ENCODE results near the gene STAT6. TPM values are rescaled to one million over a fixed set of nuclear protein-coding genes. Genes with fewer than 3 reads are reported as not detected.

The STAT6 gene
- total RNA-seq, 1 donor from 2014 or later: 108 TPM

DNA sequence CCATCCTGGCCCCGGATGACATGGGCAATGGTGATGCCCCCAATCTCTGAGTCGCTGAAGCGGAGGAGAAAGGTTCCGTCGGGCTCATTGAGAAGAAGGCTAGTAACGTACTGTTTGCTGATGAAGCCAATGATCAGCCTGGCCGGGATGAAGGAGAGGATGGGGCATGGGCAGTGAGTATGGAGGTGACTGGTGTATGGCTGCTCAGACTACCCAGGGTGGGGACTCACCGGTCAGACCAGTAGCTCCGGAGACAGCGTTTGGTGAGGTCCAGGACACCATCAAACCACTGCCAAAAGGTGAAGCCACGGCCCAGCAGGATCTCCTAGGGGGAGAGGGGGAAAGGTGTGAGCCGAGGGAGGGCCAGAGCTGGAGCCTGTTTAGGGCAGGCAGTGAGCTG is 11.4 kb downstream of the STAT6 start:
- ATAC-seq: no peak

DNA sequence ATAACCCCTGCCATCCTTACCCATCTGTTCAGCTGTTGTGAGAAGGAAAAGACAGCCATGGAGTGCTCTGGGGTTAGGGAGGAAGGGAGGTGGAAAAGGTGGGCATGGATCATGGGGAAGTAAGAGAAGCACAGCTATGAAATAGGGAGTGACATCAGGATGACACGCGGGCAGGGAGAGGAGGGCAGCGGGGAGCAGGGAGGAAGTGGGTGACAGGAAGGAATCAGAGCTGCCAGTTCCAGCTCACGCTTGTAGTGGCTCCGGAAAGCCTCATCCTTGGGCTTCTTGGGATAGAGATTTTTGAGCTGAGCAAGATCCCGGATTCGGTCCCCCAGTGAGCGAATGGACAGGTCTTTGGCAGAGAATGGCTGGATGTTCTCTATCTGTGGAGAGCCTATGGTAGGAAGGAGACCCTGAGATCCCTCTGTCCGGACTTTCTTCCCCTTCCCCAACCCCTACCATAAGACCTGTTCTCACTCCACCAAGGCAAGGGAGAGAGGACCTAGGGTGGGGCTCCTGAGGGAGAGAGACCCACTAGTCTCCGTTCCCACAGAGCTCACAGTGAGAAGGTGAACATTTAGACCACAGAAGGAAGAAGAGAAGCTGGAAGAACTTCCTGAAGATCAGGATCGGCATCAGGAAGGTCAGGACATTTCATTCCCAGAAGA is 12.0 kb downstream of the STAT6 start:
- no peak for ATAC-seq

DNA sequence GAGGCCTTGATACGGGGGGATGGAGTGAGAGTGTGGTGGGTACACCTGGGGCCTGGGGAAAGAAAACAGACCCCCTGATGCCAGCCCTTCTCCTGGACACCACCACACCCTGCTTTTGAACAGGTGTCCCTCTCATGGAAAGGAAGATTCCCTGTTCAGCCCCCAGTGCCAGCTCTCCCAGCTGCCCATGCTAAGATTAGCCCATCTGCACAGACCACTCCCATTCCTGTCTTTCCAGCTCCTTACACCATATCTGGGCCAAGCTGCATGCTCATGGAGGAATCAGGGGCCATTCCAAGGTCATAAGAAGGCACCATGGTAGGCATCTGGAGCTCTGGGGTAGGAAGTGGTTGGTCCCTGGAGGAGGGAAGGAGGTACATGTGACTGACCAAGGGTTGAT is 12.6 kb downstream of the STAT6 start:
- no peak for ATAC-seq

DNA sequence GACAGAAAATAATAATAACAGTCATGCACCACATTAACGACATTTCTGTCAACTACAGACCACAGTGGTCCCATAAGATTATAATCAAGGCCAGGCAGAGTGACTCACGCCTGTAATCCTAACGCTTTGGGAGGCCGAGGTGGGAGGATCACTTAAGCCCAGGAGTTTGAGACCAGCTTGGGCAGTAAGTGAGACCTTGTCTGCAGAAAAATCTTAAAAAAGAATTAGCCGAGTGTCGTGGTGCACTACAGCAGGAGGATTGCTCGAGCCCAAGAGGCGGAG is 13.7 kb downstream of the STAT6 start:
- no peak for ATAC-seq

DNA sequence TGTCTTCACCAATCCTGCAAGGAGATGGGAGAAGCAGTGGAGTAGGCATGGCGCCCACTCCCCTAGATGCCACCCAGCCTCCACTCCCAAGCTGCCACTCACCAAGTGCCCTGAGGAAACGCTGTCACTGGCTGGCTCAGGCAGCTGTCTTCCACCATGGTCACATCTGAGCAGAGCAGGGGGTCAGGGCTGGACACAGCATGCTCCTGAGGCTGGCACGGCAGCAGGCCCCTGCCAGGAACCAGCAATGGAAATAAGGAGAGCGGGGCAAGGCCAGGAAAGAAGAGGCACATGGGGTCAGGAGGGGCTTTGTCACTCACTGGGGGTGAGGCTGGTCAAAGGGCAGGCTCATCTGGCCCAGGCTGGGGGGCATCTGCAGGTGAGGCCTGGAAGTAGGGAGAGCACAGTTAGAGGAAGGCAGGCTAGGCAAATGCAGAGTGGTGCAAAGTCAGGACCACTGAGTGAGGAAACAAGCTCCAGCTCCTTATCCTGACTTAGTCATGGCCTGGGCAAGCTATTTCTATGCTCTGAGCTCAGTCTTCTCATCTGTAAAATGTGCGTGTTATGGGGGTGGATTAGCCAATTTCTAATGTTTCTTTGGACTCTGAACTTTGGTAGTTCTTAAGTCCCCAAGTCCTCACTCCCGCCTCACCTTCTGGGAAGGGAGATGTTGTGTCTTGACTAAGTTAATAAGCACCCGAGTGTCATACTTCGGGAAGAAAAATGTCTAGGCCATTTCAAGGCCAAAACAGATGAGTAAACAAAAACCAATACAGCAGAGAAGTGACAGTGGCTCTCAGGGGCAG is 14.2 kb downstream of the STAT6 start:
- no peak for ATAC-seq

DNA sequence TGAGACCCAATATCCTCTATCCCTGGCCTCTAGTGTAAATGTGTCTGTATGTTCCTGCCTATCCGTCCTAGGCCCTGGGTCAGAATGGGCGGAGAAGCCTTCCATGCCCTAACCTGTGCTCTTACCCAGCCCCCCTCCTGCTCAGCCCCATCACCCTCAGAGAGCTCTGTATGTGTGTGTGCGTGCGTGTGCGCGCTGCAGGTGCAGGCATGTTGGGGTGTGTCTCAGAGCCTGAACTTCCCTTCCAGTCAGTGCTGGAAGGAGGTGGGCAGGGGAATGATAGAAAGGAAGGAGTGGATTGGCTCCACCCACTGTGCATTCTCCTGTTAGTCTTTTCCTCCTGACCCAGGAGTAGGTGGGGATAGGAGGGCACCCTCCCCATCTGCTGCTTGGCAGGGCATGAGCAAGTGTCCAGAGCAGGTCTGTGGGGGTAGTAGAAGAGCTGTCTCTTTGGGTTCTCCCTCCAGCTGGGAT is 15.0 kb downstream of the STAT6 start:
- peak; percentile 86 for ATAC-seq

DNA sequence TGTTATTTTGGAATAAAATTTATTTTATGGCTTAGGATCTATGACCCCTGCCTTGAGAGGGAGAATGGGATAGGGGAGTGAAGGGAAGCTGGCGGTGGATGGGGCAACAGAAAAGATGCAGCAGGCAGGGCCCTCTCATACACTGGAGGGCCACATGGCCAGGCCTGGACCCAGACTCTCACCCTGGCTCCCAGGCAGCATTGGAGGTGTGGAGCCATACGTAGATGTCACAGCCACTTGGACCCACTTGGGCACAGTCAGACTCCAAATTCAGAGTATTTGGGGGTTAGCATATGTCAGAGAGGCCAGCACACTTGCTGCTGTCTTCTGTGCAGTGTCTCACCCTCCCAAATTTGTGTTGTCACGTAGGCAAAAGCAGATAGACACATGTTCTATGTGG is 15.7 kb downstream of the STAT6 start:
- peak; percentile 0 for ATAC-seq

DNA sequence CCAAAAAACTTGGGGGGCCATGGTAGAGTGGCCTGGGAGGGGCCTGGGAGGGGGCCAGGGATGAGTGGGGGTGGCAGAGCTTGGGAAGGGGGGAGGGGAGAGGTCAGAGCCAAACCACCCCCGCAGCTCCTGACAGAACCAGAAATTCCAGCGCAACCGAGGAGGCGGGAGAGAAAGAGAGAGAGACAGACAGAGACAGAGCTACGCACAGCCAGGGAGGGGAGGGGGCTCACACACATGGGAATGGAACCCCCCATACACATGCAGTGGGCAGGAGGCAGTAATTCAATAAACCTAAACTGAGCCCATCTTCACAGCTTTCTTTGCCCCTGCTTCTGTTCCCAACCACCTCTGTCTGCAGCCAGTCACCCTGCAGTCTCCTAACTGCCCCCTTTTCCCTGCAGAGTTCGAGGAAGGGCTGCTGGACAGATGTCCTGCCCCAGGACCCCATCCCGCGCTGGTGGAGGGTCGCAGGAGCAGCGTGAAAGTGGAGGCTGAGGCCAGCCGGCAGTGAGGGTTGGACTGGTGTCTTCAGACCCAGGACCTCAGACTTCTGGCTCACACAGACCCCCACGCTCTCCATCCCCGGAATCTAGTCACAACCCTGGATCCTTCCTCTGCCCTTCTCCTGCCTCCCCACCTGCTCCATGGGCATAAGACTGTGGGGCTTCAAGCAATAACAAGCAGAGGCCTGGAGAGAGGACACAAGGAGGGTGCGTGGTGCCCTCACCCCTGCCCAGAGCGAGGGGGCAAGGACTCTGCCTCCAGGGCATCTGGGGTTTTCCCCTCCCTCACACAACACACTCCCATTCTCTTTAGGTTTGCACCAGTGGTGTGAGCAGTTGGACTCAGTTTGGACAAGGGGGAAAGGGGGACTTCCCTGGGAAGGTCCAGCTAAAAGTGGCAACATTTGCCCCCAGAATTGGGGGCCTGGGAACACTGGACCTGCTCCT is 16.7 kb downstream of the STAT6 start:
- no peak for ATAC-seq

DNA sequence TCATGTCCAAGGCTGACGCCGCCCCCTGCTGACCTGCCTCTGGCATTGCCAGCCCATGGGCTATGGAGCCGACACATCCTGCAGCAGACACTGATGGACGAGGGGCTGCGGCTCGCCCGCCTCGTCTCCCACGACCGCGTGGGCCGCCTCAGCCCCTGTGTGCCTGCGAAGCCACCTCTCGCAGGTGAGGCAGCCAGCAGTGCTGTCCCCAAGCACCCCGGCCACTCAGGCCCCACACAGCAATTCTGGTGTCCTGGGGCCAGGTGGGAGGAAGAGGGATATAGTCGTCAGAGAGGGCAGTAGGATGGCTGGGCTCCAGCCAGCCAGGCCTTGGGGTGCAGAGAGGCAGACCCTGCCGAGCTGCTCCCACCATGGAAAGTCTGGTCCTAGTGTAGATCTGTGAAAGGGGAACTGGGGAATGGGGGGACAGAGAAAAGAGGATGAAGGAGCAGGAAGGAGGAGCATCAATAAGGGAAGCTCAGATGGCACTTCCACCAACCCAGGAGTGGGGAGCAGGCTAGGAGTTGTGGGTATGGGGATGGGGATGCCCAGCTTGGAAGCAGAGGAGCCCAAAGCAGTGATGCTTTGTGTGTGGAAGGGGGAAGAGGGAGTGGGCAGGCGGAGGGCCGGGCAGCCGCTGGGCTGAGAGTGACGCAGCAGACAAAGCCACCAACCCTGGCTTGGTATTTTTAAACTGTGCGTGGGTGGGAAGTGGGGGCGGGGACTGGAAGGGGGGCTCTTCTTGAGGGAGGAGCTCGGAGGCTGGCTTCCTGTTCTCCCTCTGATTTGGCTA is 17.6 kb downstream of the STAT6 start:
- ATAC-seq: peak; percentile 14

DNA sequence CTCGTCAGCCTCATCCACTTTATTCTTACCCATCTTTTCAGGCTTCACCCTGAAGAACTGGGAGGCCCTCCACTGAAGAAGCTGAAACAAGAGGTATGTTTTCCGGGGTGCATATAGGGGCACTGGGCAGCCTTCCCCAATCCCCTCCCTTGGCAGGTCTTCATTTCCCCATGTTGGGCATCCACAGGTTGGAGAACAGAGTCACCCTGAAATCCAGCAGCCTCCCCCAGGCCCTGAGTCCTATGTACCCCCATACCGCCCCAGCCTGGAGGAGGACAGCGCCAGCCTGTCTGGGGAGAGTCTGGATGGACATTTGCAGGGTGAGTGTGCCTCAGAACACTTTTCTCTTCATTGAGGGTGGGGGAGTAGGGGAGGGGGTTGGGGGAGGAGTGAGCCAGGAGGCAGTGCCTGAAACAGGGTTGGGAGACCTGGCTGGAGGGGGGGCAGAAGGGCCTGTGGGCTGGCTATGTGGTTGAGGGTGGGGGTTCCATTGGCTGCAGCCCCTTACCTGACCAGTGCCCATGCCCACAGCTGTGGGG is 18.2 kb downstream of the STAT6 start:
- ATAC-seq: no peak

DNA sequence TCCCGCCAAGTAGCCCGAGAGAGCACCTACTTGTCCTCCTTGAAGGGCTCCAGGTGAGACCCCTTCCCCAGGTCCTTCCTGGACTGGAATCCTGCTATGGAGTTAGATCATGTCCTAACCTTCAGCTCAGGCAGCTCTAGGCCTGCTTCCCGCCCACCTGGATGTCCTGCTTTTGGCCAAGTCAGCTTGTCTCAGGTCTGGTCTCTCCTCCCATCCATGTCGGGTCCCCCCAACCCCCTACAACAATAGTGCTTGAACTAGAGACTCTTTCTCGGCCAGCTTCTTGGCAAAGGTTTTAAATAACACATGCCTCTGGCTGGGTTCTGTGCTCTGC is 18.7 kb downstream of the STAT6 start:
- no peak for ATAC-seq

DNA sequence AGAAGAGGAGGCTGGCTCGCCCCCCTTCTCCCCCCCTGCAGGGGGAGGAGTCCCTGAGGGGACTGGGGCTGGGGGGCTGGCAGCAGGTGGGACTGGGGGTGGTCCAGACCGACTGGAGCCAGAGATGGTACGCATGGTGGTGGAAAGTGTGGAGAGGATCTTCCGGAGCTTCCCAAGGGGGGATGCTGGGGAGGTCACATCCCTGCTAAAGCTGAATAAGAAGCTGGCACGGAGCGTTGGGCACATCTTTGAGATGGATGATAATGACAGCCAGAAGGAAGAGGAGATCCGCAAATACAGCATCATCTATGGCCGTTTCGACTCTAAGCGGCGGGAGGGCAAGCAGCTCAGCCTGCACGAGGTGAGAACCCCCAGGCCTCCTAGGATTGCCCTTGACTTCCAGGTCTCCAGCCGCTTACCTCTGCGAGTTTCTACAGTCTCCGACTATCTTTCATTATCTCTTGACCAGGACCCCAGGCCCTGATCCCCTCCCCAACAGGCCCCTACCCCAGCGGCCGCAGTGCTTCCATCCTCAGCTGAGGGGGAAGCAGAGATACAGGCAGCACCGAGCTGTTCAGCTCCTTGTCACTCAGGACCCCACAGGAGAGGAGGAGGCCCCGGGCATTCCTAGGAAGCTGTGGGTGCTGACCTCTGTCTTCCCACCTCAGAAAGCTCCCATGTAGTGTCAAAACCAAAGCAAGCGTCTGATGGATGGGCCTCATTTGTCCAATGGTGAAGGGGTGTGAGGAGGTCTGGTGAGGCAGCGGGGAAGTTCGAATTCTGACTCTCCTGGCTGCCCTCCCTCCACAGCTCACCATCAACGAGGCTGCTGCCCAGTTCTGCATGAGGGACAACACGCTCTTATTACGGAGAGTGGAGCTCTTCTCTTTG is 19.3 kb downstream of the STAT6 start:
- no peak for ATAC-seq

DNA sequence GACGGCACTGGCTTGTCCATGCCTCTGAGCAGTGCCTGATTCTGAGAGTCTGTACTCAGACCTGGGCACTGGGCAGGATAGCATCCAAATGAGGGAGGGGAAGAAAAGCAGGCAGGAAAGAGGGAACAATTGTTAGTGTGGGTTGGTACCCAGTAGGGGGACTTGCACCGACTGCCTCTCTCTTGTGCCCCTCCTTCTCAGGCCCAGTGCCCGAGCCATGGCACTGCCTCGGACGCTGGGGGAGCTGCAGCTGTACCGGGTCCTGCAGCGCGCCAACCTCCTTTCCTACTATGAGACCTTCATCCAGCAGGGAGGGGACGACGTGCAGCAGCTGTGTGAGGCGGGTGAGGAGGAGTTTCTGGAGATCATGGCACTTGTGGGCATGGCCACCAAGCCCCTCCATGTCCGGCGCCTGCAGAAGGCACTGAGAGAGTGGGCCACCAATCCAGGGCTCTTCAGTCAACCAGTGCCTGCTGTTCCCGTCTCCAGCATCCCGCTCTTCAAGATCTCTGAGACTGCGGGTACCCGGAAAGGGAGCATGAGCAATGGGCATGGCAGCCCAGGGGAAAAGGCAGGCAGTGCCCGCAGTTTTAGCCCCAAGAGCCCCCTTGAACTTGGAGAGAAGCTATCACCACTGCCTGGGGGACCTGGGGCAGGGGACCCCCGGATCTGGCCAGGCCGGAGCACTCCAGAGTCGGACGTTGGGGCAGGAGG is 20.1 kb downstream of the STAT6 start:
- ATAC-seq: no peak

DNA sequence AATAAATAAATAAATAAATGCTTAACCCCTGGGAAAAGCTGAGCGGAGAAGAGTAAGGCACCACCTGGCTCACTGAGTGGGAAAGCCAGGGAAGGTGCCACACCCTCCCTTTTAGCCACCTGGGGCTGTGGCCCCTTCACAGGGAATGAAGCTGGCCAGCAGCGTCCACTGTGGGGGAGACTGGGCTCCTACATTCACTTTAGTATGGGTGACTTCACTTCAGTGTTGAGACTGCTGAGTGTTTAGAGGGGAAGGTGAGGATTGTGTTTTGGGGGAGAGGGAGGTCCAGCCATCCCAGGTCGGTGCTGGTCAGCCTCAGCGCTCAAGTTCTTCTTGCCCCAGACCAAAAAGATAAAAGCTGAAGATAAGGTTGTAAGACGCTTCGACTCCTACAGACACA is 20.7 kb downstream of the STAT6 start:
- no peak for ATAC-seq

DNA sequence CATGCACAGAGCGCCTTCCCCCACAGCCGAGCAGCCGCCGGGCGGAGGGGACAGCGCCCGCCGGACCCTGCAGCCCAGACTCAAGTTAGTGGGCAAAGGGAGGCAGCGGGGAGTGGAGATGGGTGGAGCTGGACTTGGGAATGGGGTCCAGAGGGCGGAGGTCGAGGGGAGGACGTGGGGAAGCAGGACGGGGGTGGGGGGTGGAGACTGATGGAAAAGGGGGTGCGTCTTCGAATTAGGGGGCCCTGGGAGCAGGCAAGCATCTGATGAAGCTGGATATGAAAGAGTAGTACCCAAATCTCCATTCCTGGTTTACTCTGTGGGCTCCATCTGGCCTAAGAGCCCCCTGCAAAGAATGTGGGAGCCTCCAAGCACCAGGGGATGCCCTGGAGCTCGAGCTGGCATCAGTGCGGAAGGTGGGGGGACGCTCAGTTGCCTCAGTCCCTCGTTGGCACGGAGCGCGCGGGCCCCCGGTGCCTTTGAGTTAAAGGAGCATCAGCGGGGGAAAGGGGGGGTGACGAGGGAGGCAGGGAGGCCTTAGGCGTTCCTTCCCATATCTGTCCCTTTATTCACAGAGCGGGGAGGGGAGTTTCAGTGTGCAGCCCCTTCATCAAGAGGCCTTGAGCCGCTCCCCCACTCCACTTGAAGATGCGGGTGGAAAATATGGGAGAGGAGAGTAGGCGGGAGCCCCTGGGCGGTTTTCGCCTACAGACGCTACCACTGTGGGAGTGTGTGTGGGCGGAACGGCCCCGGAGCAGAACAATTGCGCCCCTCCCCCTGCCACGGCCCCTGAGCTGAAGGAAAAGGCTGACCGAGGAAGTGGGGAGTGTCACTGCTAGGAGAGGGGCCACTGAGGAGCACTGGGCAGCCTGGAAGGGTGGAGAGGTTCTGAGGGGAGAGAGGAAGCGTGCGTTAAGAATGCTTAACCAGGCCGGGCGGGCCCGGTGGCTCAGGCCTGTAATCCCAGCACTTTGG is 21.6 kb downstream of the STAT6 start:
- peak; percentile 1 for ATAC-seq

DNA sequence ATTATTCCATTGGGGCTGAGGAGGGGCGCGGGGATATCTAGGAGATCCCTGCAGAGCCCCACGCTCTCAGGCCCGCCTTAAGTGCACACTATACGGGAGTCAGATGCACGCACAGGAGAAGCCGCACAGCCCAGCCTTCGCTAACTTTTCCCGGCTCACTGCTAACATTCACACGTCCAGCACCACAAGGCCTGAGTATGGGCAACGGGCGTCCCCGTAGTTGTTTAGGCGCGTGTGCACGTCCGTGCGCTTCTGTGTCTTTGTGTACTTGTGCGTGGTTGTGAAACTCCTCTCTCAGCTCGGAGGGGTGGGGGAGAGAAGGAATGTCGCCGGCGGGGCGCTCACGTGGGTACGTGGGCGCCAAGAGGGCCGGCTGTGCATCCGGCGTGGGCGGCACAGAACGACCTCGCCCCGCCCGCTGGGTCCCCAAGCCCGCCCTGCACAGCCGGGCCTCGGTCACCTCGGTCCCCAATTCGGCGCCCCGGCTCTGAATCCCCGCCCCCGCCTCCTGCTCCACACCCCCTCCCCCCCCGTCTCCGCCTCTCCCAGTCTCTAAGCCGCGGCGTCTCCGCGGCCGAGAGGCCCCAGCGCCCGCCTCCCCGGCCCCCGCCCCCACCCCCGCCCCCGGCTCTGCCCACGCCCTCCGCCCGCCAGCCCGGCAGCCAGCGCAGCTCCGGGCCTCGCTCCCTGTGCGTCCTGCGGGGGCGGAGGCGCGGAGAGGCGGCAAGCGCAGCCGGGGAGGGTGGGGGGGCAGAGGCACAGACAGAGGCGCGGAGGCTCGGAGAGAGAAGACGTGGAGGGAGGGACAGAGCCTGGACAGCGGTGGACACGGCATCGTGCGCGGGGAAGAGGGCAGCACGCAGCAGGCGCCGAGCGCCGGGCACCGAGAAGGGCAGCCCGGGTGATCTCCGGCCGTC is 22.6 kb downstream of the STAT6 start, which contains the start of gene NAB2:
Gene NAB2 (plus strand): TSS at position 761 of the 917 bp plus-strand sequence. CDS start 158 bp downstream, outside the sequence.
- peak; percentile 76 for ATAC-seq

DNA sequence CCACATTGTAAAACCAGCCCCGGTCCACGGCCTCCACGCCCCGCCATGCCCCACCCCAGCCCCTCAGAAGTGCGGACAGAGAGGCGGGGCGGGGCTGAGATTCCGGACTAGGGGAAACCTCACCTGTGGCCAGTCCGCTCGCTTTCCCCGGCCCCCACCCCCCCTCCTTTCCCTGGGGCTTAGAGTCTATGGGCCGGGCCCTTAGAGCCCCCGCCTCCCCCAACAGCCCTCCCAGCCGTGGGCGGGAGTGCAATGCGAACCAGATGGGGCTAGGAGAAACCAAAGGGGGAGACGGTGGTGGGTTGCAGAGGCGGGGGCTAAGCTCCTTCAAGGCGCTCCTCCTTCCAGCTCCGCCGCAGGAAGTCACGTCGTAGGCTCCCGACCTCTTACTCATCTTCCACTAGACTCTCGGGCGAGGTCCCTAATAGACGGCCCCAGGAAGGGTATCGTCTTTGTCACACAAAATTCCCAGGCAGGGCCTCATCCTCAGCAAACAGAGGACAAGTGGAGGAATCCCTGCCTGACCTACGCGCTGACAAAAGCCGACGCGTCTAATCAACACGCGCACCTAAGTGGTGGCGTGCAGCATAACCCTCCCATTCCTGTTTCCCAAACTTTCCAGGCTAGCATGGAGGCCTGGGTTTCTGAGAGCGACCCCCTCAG is 23.3 kb downstream of the STAT6 start:
- peak; percentile 33 for ATAC-seq

Measured in esophagus mucosa (tissue), 1 donor.